HG02678 (cell line): ENCODE results near the gene PCGF1.
"Not testable (repeated sequence)": the region's sequence is repeated elsewhere in the genome, so short reads cannot be mapped to it uniquely, and the experiment has no call there.

Experiments
- ATAC-seq: cut with Tn5 transposase; IDR thresholded peaks from one replicate; pipeline ENCODE4 v1.9.1; 2021; ENCODE audit warnings: mild to moderate bottlenecking, moderate library complexity; ENCODE audit not compliant: unreplicated experiment

The PCGF1 gene

GRCh38 chr2:74499940-74500577 is 7.4 kb downstream of the PCGF1 start:
- no peak for ATAC-seq

- no peak for ATAC-seq
Observed at GRCh38 chr2:74499267-74499939, 8.1 kb downstream of the PCGF1 start, which contains the start of gene LBX2. TSS of gene LBX2 (minus strand) at chr2:74499603. CDS start at chr2:74499537, 66 bp downstream.

GRCh38 chr2:74498500-74499266 is 8.8 kb downstream of the PCGF1 start:
- no peak for ATAC-seq

- ATAC-seq: peak; percentile 37
Observed at GRCh38 chr2:74497777-74498499, 9.6 kb downstream of the PCGF1 start.

- ATAC-seq: no peak
Observed at GRCh38 chr2:74496997-74497776, 10.3 kb downstream of the PCGF1 start.

GRCh38 chr2:74495440-74495839 is 12.1 kb downstream of the PCGF1 start:
- no peak for ATAC-seq

- ATAC-seq: no peak
Observed at GRCh38 chr2:74493546-74493945, 13.9 kb downstream of the PCGF1 start.

GRCh38 chr2:74491648-74492544 is 15.6 kb downstream of the PCGF1 start:
- ATAC-seq: no peak

GRCh38 chr2:74489906-74490305 is 17.6 kb downstream of the PCGF1 start:
- no peak for ATAC-seq

- no peak for ATAC-seq
Observed at GRCh38 chr2:74488643-74489481, 18.6 kb downstream of the PCGF1 start.

GRCh38 chr2:74486141-74486540 is 21.4 kb downstream of the PCGF1 start:
- no peak for ATAC-seq

- not testable (repeated sequence) for ATAC-seq
Observed at GRCh38 chr2:74483675-74484164, 23.8 kb downstream of the PCGF1 start.

GRCh38 chr2:74482801-74483674 is 24.5 kb downstream of the PCGF1 start, which contains the start of the genes CCDC142 and TTC31:
TSS of gene CCDC142 (minus strand) at chr2:74482998. CDS start at chr2:74482837, 161 bp downstream.
TSS of gene TTC31 (plus strand) at chr2:74483081. CDS start at chr2:74483096, 15 bp downstream.
- ATAC-seq: peak; percentile 92

GRCh38 chr2:74481961-74482800 is 25.3 kb downstream of the PCGF1 start:
- peak; percentile 40 for ATAC-seq

- ATAC-seq: no peak
Observed at GRCh38 chr2:74481431-74481830, 26.1 kb downstream of the PCGF1 start.

GRCh38 chr2:74474899-74475298 is 32.6 kb downstream of the PCGF1 start:
- no peak for ATAC-seq
